Stomach (tissue), 9 donors: ENCODE data around the gene PDK2. TPM values are rescaled to one million over a fixed set of nuclear protein-coding genes. Genes with fewer than 3 reads are reported as not detected.

Experiments
- DNase-seq, 2 donors: peaks; one replicate each; pipeline versions ENCODE4 v3.0.0 to v3.0.0-alpha.2; 2013 to 2019
- H3K27ac ChIP-seq, 5 donors: fragments of 200-600 bp in 4 of 5; sonication (generic) in 4 of 5; one replicate each; pipeline ENCODE4 v1.5.1; 2013 to 2019; ENCODE audit warnings: mild to moderate bottlenecking in 1 of 5, moderate library complexity in 1 of 5
- H3K27me3 ChIP-seq, 3 donors: fragments of 200-600 bp; sonication (generic); one replicate each; pipeline ENCODE4 v1.5.1; 2017 to 2019; ENCODE audit warnings: mixed run types in 1 of 3
- H3K36me3 ChIP-seq, 4 donors: fragments of 200-600 bp; sonication (generic); 1 replicate in 3 of 4; 2 replicates in 1 of 4; pipeline ENCODE4 v1.5.1; 2016 to 2019
- H3K4me1 ChIP-seq, 4 donors: fragments of 200-600 bp; sonication (generic); one replicate each; pipeline ENCODE4 v1.5.1; 2016 to 2019
- H3K4me3 ChIP-seq, 4 donors: fragments of 200-600 bp; sonication (generic) in 3 of 4; one replicate each; pipeline ENCODE4 v1.5.1; 2016 to 2019; ENCODE audit warnings: mild to moderate bottlenecking in 1 of 4
- H3K9me3 ChIP-seq, 4 donors: fragments of 200-600 bp; sonication (generic); one replicate each; pipeline ENCODE4 v1.5.1; 2016 to 2019
- CTCF ChIP-seq, 7 experiments: fragments of 450-650 bp in 4 of 7; fragments of 200-600 bp in 3 of 7; sonication (generic) in 3 of 7; IDR thresholded peaks; one replicate each; pipeline ENCODE4 v1.5.1; 2016 to 2019; ENCODE audit warnings: antibody characterized with exemption in 7 of 7, control low read depth in 2 of 7, mild to moderate bottlenecking in 1 of 7
- EP300 ChIP-seq: sonication (generic); formaldehyde crosslinking; IDR thresholded peaks from one replicate; pipeline ENCODE4 v1.6.1; 2017; ENCODE audit warnings: antibody characterized with exemption
- POLR2A ChIP-seq, 4 donors: fragments of 450-650 bp; IDR thresholded peaks; one replicate each; pipeline ENCODE4 v1.6.1; 2016; ENCODE audit warnings: antibody characterized with exemption in 4 of 4, control low read depth in 2 of 4, mild to moderate bottlenecking in 1 of 4, moderate library complexity in 1 of 4
- POLR2AphosphoS5 ChIP-seq, 3 donors: sonication (generic); formaldehyde crosslinking; IDR thresholded peaks; one replicate each; pipeline ENCODE4 v1.6.1; 2016; ENCODE audit warnings: antibody characterized with exemption in 3 of 3
- WGBS, 5 donors: extraction: QIAGEN DNeasy Blood & Tissue Kit in 3 of 5; methylation state at CpG; one replicate each; pipeline versions ENCODE4 v1.1.5 to v1.1.7; 2013 to 2018; 5-methylcytosine and 5-hydroxymethylcytosine counted together
- intact Hi-C: fragments of 100-400 bp; cut with DNase I; formaldehyde crosslinking; loops from one replicate; pipeline ENCODE4 v1.15.1; 2023; ENCODE audit warnings: low total_unique reads
- polyA plus RNA-seq, 3 donors: library from polyadenylated mRNA; stranded (reverse); fragments of 200-250 nt; gene quantifications; one replicate each; pipeline ENCODE4 v1.2.3, GENCODE V29; 2013
- total RNA-seq, 5 donors: library from RNA; depleted of rRNA; stranded (reverse); fragments of >200 nt; gene quantifications; one replicate each; pipeline versions ENCODE4 v1.1.0 to v1.2.3, GENCODE V29; 2014 to 2016
- donor health status: healthy with polysubstance abuse.
- donor health status: Bipolar disorder and iron deficiency.
- donor health status: healthy.

PDK2 gene
- total and polyA plus RNA-seq, 8 donors, result 4.6 to 255 (median 20.4) TPM

- peaks cover 27 to 44% (median 33%) of the 10 kb centered on the region in 4 donors for H3K4me1 ChIP-seq
- no peaks in the 10 kb centered on the region for H3K9me3 ChIP-seq
- peaks cover 0 to 33% (median 10%) of the 10 kb centered on the region in 3 donors for H3K27me3 ChIP-seq
- WGBS, 5 donors, result 7 to 23% (median 8%) methylated on average over 21 to 64 of the region's 64 CpGs
- intact Hi-C loops, result no loop called here
- DNase-seq, result peak; percentile 74 to 93
- H3K4me3 ChIP-seq, result peak overlapping the region; percentile 14 to 41 (median 31)
- H3K27ac ChIP-seq, result peak overlapping the region in 3 of 5 donors; percentile 14 to 55 (median 48)
- H3K36me3 ChIP-seq, result no peaks in the 10 kb centered on the region
- no peak for TF ChIP-seq POLR2A (IDR thresholded peaks at IDR 0.05)
- TF ChIP-seq CTCF (IDR thresholded peaks at IDR 0.05), result peak in 5 of 7 experiments; percentile 51 to 73 (median 70)
- TF ChIP-seq EP300, result no peak
- TF ChIP-seq POLR2AphosphoS5 (IDR thresholded peaks at IDR 0.05), result peak in 1 of 3 donors; percentile 35
Measured at GRCh38 chr17:50117202-50118051, 22.3 kb downstream of the PDK2 start.

GRCh38 chr17:50118076-50118827 is 23.1 kb downstream of the PDK2 start:
- no peaks in the 10 kb centered on the region for H3K9me3 ChIP-seq
- H3K27ac ChIP-seq, result peak overlapping the region in 2 of 5 donors; percentile 48 to 55
- no peaks in the 10 kb centered on the region for H3K36me3 ChIP-seq
- WGBS, 5 donors, result 43 to 69% (median 55%) methylated on average over 19 to 23 of the region's 23 CpGs
- H3K4me1 ChIP-seq, result peaks cover 20 to 37% (median 29%) of the 10 kb centered on the region in 4 donors
- DNase-seq, result no peak
- TF ChIP-seq POLR2AphosphoS5 (IDR thresholded peaks at IDR 0.05), result no peak
- TF ChIP-seq POLR2A (IDR thresholded peaks at IDR 0.05), result no peak
- no peak for TF ChIP-seq EP300
- TF ChIP-seq CTCF (IDR thresholded peaks at IDR 0.05), result no peak
- H3K27me3 ChIP-seq, result peaks cover 0 to 33% (median 10%) of the 10 kb centered on the region in 3 donors
- intact Hi-C loops, result no loop called here
- H3K4me3 ChIP-seq, result no peak overlapping the region

GRCh38 chr17:50118828-50119218 is 23.7 kb downstream of the PDK2 start:
- H3K9me3 ChIP-seq, result no peaks in the 10 kb centered on the region
- no peak overlapping the region for H3K27ac ChIP-seq
- intact Hi-C loops, result no loop called here
- H3K4me1 ChIP-seq, result peaks cover 20 to 38% (median 31%) of the 10 kb centered on the region in 4 donors
- no peak for DNase-seq
- no peak overlapping the region for H3K4me3 ChIP-seq
- peaks cover 0 to 33% (median 10%) of the 10 kb centered on the region in 3 donors for H3K27me3 ChIP-seq
- H3K36me3 ChIP-seq, result no peaks in the 10 kb centered on the region
- TF ChIP-seq POLR2A (IDR thresholded peaks at IDR 0.05) (no peak), CTCF (IDR thresholded peaks at IDR 0.05) (no peak), EP300 (no peak), POLR2AphosphoS5 (IDR thresholded peaks at IDR 0.05) (no peak)
- WGBS, 5 donors, result 76 to 84% (median 81%) methylated on average over 4 of the region's 4 CpGs

GRCh38 chr17:50120475-50121253 is 25.5 kb downstream of the PDK2 start:
- TF ChIP-seq CTCF (IDR thresholded peaks at IDR 0.05) (no peak), POLR2AphosphoS5 (IDR thresholded peaks at IDR 0.05) (no peak), POLR2A (IDR thresholded peaks at IDR 0.05) (no peak), EP300 (no peak)
- Histone ChIP-seq H3K4me1 (peaks cover 16 to 32% (median 26%) of the 10 kb centered on the region in 4 donors), H3K4me3 (no peak overlapping the region), H3K27ac (no peak overlapping the region), H3K9me3 (no peaks in the 10 kb centered on the region), H3K36me3 (no peaks in the 10 kb centered on the region), H3K27me3 (peaks cover 0 to 29% (median 10%) of the 10 kb centered on the region in 3 donors)
- 85 to 94% (median 88%) methylated on average over 7 of the region's 7 CpGs for WGBS, 5 donors
- intact Hi-C loops, result no loop called here
- DNase-seq, result no peak
